Measurements from ENCODE around the gene LRP5. TPM values are rescaled to one million over a fixed set of nuclear protein-coding genes. Genes with fewer than 3 reads are reported as not detected.

LRP5 gene
- total RNA-seq, 2 experiments from 2014 or later: 2.0 to 2.9 TPM

- ATAC-seq (ENCODE audit: poor library complexity) (no peak), DNase-seq (no peak)
- POLR2A ChIA-PET: no interaction called here
- Histone ChIP-seq H3K27me3 (ENCODE audit: control insufficient read depth in 1 of 2, insufficient read depth in 2 of 2, low read length in 2 of 2) (no peaks in the 10 kb centered on the region), H3K36me3 (ENCODE audit: insufficient read depth, low read length) (peaks cover 54% of the 10 kb centered on the region), H3K9me3 (ENCODE audit: control insufficient read depth in 1 of 2, insufficient read depth in 1 of 2, low read length in 2 of 2) (no peaks in the 10 kb centered on the region), H3K4me1 (ENCODE audit: insufficient read depth, low read length) (no peaks in the 10 kb centered on the region), H3K27ac (ENCODE audit: low read depth in 1 of 2, low read length in 2 of 2) (no peak overlapping the region), H3K4me3 (ENCODE audit: low read length) (no peak overlapping the region)
- no peak for TF ChIP-seq CTCF (IDR thresholded peaks at IDR 0.05)
- intact Hi-C loops (cut with DNase I, micrococcal nuclease): no loop called here
- no peak overlapping the region for H3K27ac Mint-ChIP-seq
- CTCF ChIA-PET: no interaction called here
- H3K4me1 Mint-ChIP-seq (ENCODE audit: low read depth): peaks cover 15% of the 10 kb centered on the region
- no peaks in the 10 kb centered on the region for H3K27me3 Mint-ChIP-seq
- peaks cover 60% of the 10 kb centered on the region for H3K36me3 Mint-ChIP-seq (ENCODE audit: low read depth)
- H3K9me3 Mint-ChIP-seq: no peaks in the 10 kb centered on the region
- no peak overlapping the region for H3K4me3 Mint-ChIP-seq
Measured at GRCh38 chr11:68264741-68265540, 47.5 kb upstream of the LRP5 start.

- no peak overlapping the region for H3K4me3 ChIP-seq (ENCODE audit: low read length)
- no peak for TF ChIP-seq CTCF (IDR thresholded peaks at IDR 0.05)
- POLR2A ChIA-PET: no interaction called here
Measured at GRCh38 chr11:68266121-68266891, 46.1 kb upstream of the LRP5 start.

GRCh38 chr11:68266936-68267880, 45.2 kb upstream of the LRP5 start:
- H3K36me3 ChIP-seq (ENCODE audit: insufficient read depth, low read length): peaks cover 40% of the 10 kb centered on the region

More at GRCh38 chr11:68266121-68266891, 46.1 kb upstream of the LRP5 start:
- no peak overlapping the region for H3K4me3 Mint-ChIP-seq
- intact Hi-C loops (cut with DNase I, micrococcal nuclease): no loop called here
- CTCF ChIA-PET: no interaction called here
- peak in 1 of 14 experiments; percentile 5 for DNase-seq
- peaks cover 27% of the 10 kb centered on the region for H3K4me1 Mint-ChIP-seq (ENCODE audit: low read depth)
- peaks cover 12% of the 10 kb centered on the region for H3K4me1 ChIP-seq (ENCODE audit: insufficient read depth, low read length)
- H3K9me3 Mint-ChIP-seq: no peaks in the 10 kb centered on the region
- H3K27me3 ChIP-seq (ENCODE audit: control insufficient read depth in 1 of 2, insufficient read depth in 2 of 2, low read length in 2 of 2): no peaks in the 10 kb centered on the region
- peaks cover 49% of the 10 kb centered on the region for H3K36me3 ChIP-seq (ENCODE audit: insufficient read depth, low read length)
- ATAC-seq (ENCODE audit: poor library complexity): no peak
- H3K27ac ChIP-seq (ENCODE audit: low read depth in 1 of 2, low read length in 2 of 2): no peak overlapping the region
- no peaks in the 10 kb centered on the region for H3K27me3 Mint-ChIP-seq
- no peak overlapping the region for H3K27ac Mint-ChIP-seq
- no peaks in the 10 kb centered on the region for H3K9me3 ChIP-seq (ENCODE audit: control insufficient read depth in 1 of 2, insufficient read depth in 1 of 2, low read length in 2 of 2)
- H3K36me3 Mint-ChIP-seq (ENCODE audit: low read depth): peaks cover 59% of the 10 kb centered on the region

More at GRCh38 chr11:68266936-68267880, 45.2 kb upstream of the LRP5 start:
- DNase-seq (no peak), ATAC-seq (ENCODE audit: poor library complexity) (no peak)
- ChIA-PET POLR2A (no interaction called here), CTCF (no interaction called here)
- Histone ChIP-seq H3K27me3 (ENCODE audit: control insufficient read depth in 1 of 2, insufficient read depth in 2 of 2, low read length in 2 of 2) (no peaks in the 10 kb centered on the region), H3K9me3 (ENCODE audit: control insufficient read depth in 1 of 2, insufficient read depth in 1 of 2, low read length in 2 of 2) (no peaks in the 10 kb centered on the region), H3K4me1 (ENCODE audit: insufficient read depth, low read length) (peaks cover 18% of the 10 kb centered on the region), H3K27ac (ENCODE audit: low read depth in 1 of 2, low read length in 2 of 2) (no peak overlapping the region), H3K4me3 (ENCODE audit: low read length) (no peak overlapping the region)
- Mint-ChIP-seq H3K9me3 (no peaks in the 10 kb centered on the region), H3K36me3 (ENCODE audit: low read depth) (peaks cover 55% of the 10 kb centered on the region), H3K4me3 (no peak overlapping the region), H3K4me1 (ENCODE audit: low read depth) (peaks cover 33% of the 10 kb centered on the region), H3K27me3 (no peaks in the 10 kb centered on the region), H3K27ac (no peak overlapping the region)
- intact Hi-C loops (cut with DNase I, micrococcal nuclease): no loop called here
- no peak for TF ChIP-seq CTCF (IDR thresholded peaks at IDR 0.05)
